HG03095 (cell line): ENCODE results near the gene ADAMTS20.
"Not testable (repeated sequence)": the region's sequence is repeated elsewhere in the genome, so short reads cannot be mapped to it uniquely, and the experiment has no call there.

Source experiments
- ATAC-seq: cut with Tn5 transposase; IDR thresholded peaks from one replicate; pipeline ENCODE4 v1.9.1; 2021; ENCODE audit warnings: moderate library complexity; ENCODE audit not compliant: unreplicated experiment

Gene ADAMTS20

GRCh38 chr12:43551971-43552559, at the start of gene ADAMTS20:
ADAMTS20 (minus strand) TSS chr12:43552203; CDS start chr12:43551921, 282 bp downstream.
- ATAC-seq, result no peak

GRCh38 chr12:43599708-43600107, 47.7 kb upstream of the ADAMTS20 start:
- ATAC-seq, result no peak

DNA sequence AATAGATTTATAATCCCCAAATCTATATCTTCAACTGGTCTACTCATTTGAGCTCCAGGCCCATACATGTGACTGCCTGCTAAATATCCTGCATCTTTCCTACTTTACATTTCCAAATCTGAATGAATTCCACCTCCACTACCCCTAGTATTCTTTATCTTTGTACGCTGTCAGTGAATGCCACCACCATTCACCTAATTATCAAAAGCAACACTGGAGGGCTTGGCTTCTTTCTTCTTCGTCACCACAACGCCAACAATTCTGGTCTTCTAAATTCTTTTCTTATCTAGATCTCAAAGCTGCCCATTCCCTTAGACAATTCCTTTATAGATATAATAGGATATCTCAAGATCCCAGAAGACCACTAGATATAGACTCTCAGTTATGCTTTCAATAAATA, 47.1 kb upstream of the ADAMTS20 start:
- ATAC-seq, result no peak

- no peak for ATAC-seq
These were observed 38.3 kb upstream of the ADAMTS20 start for GRCh38 chr12:43590307-43590706.

GRCh38 chr12:43586646-43587245, 34.7 kb upstream of the ADAMTS20 start:
- no peak for ATAC-seq

DNA sequence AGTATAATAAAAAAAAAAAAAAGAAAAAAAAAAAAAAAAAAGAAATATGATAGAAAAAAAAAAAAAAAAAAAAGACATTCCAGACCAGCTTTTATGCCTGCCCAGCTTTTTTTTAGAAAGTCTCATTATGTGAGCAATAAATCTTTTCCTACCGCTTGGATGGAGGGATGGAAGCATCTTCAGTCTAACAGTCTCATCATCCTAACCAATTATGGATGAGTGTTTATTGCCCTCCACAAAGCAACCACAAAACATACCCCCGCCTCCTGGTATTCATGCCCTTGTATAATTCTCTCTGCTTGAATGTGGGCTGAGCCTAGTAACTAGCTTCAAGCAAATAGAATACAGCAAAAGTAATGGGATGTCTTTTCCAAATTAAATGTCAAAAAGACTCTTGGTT, 33.7 kb upstream of the ADAMTS20 start:
- no peak for ATAC-seq

GRCh38 chr12:43580601-43581000, 28.6 kb upstream of the ADAMTS20 start:
- no peak for ATAC-seq

GRCh38 chr12:43579206-43579605, 27.2 kb upstream of the ADAMTS20 start:
- no peak for ATAC-seq

GRCh38 chr12:43578782-43579181, 26.8 kb upstream of the ADAMTS20 start:
- ATAC-seq, result no peak

DNA sequence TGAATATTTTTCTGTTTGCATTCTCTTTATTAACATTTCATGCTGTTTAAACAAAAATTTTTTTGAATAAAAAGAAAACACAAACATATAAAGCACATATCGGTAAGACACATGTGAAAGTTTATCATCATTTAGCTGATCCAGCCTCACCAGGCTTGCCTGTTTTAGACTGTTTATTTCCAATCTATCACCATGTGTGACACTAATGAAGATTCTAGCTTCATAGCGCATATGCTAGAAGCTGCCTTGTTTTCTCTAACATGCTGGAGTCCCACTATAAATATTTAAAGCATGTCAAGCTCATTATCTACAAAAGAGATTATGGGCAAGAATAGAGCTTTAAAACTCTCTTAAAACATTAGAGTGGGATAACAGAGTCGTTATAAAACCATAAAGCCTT, 25.4 kb upstream of the ADAMTS20 start:
- no peak for ATAC-seq

DNA sequence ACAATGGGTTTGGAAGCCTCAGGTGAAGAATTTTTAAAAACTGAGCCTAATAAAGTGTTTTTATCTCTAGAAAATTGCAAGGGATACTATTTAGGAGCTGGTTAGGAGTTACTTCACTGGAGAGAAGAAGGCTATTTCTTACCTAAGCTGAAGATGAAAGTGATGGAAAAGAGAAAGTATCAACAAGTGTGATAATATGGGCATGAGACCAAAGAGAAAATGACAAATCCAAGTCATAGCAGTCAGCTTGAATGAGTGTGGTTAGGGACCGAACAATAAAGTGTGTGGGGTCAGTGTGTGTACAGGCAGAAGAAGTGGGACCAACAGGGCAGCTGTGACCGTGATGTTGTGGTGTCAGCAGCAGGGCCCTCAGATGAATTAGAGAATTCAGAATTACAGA, 24.2 kb upstream of the ADAMTS20 start:
- ATAC-seq, result no peak

DNA sequence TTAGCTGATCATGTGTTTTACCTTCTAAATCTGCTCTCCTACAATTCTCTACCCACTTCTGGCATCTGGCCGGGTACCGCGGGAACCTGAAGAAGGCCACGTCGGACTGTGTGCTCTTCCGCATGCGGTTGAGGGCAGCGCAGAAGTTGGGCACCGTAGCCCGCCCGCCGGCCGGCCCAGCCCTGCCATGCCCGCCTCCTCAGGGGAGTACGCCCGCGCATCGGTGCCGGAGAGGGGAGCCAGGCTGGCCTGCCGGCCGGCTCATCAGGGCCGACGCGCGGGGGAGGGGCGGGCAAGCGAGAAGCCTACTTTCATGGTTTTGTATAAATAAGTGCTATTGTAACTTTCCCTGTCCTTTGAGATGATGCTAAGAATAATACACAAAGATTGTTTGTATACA, 19.9 kb upstream of the ADAMTS20 start:
- no peak for ATAC-seq

GRCh38 chr12:43556057-43556456, 4.1 kb upstream of the ADAMTS20 start:
- ATAC-seq, result no peak

- ATAC-seq, result no peak
These were observed 578 bp downstream of the ADAMTS20 start for GRCh38 chr12:43551279-43551970.

DNA sequence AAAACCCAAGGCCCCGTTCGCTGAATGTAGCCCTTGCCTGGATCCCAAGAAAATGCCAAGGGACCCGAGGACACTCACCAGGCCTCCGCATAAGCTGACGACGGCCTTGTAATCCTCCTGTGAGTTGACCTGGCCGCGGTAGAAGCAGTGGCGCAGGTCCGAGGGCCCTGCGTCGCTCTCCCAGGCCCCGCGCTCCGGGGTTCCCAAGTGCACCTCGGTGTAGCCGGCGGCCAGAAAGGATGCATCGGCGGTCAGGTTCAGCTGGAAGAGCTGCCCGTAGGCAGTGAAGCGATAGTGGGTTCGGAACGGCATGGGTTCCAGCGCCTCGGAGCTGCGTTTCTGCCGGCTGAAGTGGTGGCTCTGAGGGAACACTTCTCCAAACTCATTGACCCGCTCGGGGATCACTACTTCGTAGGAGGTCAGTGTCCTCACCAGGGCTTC, 1.2 kb downstream of the ADAMTS20 start:
- no peak for ATAC-seq

- ATAC-seq, result no peak
These were observed 7.3 kb downstream of the ADAMTS20 start for GRCh38 chr12:43544703-43545102.

DNA sequence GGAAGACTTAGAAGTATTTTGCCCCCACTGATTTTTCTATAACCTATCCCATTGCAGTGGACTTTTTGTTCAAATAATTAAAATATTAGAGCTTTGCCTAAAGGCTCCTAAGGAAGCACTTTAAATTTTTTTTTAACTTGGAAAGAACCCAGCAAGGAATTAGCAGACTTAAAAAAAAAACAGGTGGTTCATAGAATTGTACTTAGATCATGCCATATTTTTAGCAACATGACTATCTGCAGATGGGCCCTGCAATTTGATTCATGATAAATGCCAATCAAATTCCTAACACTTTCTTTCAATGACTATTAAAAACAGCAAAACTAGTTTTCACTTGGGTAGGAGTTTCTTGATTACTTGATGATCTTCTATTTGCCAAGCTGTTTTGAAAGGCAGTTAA, 11.5 kb downstream of the ADAMTS20 start:
- no peak for ATAC-seq

DNA sequence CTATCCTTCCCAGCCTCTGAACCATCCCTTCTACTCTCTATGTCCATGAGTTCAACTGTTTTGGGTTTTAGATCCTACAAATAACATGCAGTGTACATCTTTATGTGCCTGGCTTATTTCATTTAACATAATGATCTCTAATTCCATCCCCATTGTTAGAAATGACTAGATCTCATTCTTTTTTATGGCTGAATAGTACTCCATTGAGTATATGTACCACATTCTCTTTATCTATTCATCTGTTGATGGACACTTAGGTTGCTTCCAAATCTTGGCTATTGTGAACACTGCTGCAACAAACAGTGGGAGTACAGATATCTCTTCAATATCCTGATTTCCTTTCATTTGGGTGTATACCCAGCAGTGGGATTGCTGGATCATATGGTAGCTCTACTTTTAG, 14.3 kb downstream of the ADAMTS20 start:
- ATAC-seq, result not testable (repeated sequence)

DNA sequence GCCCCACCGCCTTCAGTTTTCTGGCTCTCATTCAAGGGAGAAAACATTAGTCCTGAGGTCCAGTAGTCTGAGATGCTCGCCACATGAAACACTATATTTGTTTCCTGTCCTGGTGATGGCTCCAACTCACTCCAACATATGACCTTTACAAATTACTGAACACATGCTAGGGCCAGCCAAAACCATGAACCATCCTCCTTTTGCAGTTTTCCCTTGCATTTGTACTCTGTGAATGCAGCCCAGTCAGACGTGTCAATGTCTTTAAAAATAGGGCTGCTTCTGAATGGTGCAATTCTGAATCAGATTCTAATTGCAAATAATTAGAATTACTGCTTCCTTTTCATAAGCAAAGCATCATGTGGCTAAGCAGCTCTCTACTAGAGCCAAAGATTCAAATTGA, 36.0 kb downstream of the ADAMTS20 start:
- ATAC-seq, result no peak

- ATAC-seq, result no peak
These were observed 50.3 kb downstream of the ADAMTS20 start for GRCh38 chr12:43501703-43502102.

- ATAC-seq, result no peak
These were observed 58.7 kb downstream of the ADAMTS20 start for GRCh38 chr12:43493261-43493797.
